Measurements from ENCODE around the gene DGCR6. TPM values are rescaled to one million over a fixed set of nuclear protein-coding genes. Genes with fewer than 3 reads are reported as not detected.
"Not testable (repeated sequence)": the region's sequence is repeated elsewhere in the genome, so short reads cannot be mapped to it uniquely, and the experiment has no call there.

DGCR6 gene
- total RNA-seq, 2 experiments from 2014 or later: 4.5 to 4.6 TPM

DNA sequence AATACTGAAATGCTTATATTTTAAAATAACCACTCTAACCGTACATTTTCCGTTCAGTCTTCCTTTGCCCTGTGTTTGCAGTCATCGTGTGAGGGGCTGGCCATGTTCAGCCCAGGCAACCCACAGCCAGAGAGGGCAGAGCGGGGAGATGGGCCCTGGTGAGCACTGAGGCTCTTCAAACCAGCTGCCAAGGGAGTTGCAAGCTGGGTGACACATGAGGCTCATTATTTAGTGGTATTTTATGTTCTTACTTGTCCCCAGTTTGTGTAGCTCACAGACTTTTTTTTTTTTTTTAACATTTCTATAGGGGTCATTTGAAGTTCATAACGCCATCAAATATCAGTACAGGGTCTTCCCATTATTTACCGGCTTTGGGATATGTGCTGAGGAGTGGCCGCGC is 18.0 kb upstream of the DGCR6 start:
- Histone ChIP-seq H3K4me3 (ENCODE audit: low read depth, low read length, poor library complexity, severe bottlenecking) (no peak overlapping the region), H2AFZ (ENCODE audit: low read length) (no peak overlapping the region), H4K20me1 (ENCODE audit: insufficient read depth, low read length) (no peaks in the 10 kb centered on the region), H3K27ac (ENCODE audit: low read depth, low read length, poor library complexity, severe bottlenecking) (no peak overlapping the region), H3K79me2 (ENCODE audit: insufficient read depth, low read depth, low read length) (no peaks in the 10 kb centered on the region), H3K4me1 (ENCODE audit: insufficient read depth, low read length, poor library complexity, severe bottlenecking) (no peaks in the 10 kb centered on the region), H3K4me2 (ENCODE audit: low read length) (no peak overlapping the region), H3K36me3 (ENCODE audit: insufficient read depth, low read length) (no peaks in the 10 kb centered on the region), H3K9me2 (ENCODE audit: insufficient read depth, low read length) (no peaks in the 10 kb centered on the region), H3K9me3 (ENCODE audit: low read length) (no peaks in the 10 kb centered on the region)
- POLR2A ChIA-PET: no interaction called here
- intact Hi-C loops (cut with micrococcal nuclease; ENCODE audit: unreplicated experiment): no loop called here
- no peak for TF ChIP-seq EZH2phosphoT487 (IDR thresholded peaks at IDR 0.05; ENCODE audit: borderline replicate concordance, low read depth, low read length)
- TF ChIP-seq, protein P1, sequence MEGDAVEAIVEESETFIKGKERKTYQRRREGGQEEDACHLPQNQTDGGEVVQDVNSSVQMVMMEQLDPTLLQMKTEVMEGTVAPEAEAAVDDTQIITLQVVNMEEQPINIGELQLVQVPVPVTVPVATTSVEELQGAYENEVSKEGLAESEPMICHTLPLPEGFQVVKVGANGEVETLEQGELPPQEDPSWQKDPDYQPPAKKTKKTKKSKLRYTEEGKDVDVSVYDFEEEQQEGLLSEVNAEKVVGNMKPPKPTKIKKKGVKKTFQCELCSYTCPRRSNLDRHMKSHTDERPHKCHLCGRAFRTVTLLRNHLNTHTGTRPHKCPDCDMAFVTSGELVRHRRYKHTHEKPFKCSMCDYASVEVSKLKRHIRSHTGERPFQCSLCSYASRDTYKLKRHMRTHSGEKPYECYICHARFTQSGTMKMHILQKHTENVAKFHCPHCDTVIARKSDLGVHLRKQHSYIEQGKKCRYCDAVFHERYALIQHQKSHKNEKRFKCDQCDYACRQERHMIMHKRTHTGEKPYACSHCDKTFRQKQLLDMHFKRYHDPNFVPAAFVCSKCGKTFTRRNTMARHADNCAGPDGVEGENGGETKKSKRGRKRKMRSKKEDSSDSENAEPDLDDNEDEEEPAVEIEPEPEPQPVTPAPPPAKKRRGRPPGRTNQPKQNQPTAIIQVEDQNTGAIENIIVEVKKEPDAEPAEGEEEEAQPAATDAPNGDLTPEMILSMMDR (conservative IDR thresholded peaks at IDR 0.05; ENCODE audit: low read length): no peak
- no TSS peak for BruUV-seq (replicated peaks)
- CTCF ChIA-PET (ENCODE audit: unreplicated experiment): no interaction called here
- no peak for DNase-seq (ENCODE audit: low spot score)

DNA sequence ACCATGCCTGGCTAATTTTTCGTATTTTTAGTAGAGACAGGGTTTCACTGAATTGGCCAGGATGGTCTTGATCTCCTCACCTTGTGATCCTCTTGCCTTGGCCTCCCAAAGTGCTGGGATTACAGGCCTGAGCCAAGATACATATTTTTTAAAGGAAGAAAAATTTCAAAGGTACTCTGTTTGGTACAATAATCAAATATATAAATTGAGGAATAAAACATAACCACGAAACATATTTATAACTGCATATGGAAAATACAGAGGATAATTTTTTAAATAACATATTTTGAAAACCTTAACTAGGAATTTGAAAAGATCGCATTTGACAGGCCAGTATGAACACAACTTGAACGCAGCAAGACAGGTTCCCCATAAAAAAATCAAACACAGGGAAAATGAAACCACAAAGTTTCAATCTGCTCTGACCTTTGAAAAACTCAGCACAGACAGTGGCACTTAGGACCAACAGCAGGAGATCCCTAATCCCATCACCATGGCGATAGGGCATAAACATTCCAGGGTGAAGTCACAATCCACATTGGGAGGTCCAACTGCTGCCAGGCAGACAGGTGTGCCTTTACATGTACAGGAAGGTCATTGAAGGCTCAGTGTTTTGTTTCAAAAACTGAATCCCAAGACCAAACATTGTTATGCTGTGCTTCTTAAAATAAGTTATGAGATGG is 15.5 kb upstream of the DGCR6 start:
- CTCF ChIA-PET (ENCODE audit: unreplicated experiment); POLR2A ChIA-PET; H3K9me2 ChIP-seq (ENCODE audit: insufficient read depth, low read length); H3K4me3 ChIP-seq (ENCODE audit: low read depth, low read length, poor library complexity, severe bottlenecking); H4K20me1 ChIP-seq (ENCODE audit: insufficient read depth, low read length); BruUV-seq (replicated peaks); H3K4me1 ChIP-seq (ENCODE audit: insufficient read depth, low read length, poor library complexity, severe bottlenecking); DNase-seq (ENCODE audit: low spot score); H3K4me2 ChIP-seq (ENCODE audit: low read length); intact Hi-C loops (cut with micrococcal nuclease; ENCODE audit: unreplicated experiment); H3K79me2 ChIP-seq (ENCODE audit: insufficient read depth, low read depth, low read length); H3K27ac ChIP-seq (ENCODE audit: low read depth, low read length, poor library complexity, severe bottlenecking); H2AFZ ChIP-seq (ENCODE audit: low read length); H3K36me3 ChIP-seq (ENCODE audit: insufficient read depth, low read length); H3K9me3 ChIP-seq (ENCODE audit: low read length): not testable (repeated sequence)

DNA sequence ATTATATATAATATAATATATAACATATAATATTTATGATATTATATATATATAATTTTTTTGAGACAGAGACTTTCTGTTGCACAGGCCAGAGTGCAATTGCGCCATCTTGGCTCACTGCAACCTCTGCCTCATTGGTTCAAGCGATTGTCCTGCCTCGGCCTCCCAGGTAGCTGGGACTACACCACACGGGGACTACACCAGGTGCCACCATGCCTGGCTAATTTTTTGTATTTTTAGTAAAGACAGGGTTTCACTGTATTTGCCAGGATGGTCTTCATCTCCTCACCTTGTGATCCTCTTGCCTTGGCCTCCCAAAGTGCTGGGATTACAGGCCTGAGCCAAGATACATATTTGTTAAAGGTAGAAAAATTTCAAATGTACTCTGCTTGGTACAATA is 12.3 kb upstream of the DGCR6 start:
- H3K27ac ChIP-seq (ENCODE audit: low read depth, low read length, poor library complexity, severe bottlenecking); H3K4me1 ChIP-seq (ENCODE audit: insufficient read depth, low read length, poor library complexity, severe bottlenecking); H3K4me2 ChIP-seq (ENCODE audit: low read length); H3K4me3 ChIP-seq (ENCODE audit: low read depth, low read length, poor library complexity, severe bottlenecking); intact Hi-C loops (cut with micrococcal nuclease; ENCODE audit: unreplicated experiment); H3K9me2 ChIP-seq (ENCODE audit: insufficient read depth, low read length); H3K79me2 ChIP-seq (ENCODE audit: insufficient read depth, low read depth, low read length); H3K36me3 ChIP-seq (ENCODE audit: insufficient read depth, low read length); POLR2A ChIA-PET; DNase-seq (ENCODE audit: low spot score); H4K20me1 ChIP-seq (ENCODE audit: insufficient read depth, low read length); BruUV-seq (replicated peaks); H3K9me3 ChIP-seq (ENCODE audit: low read length); H2AFZ ChIP-seq (ENCODE audit: low read length); CTCF ChIA-PET (ENCODE audit: unreplicated experiment): not testable (repeated sequence)

DNA sequence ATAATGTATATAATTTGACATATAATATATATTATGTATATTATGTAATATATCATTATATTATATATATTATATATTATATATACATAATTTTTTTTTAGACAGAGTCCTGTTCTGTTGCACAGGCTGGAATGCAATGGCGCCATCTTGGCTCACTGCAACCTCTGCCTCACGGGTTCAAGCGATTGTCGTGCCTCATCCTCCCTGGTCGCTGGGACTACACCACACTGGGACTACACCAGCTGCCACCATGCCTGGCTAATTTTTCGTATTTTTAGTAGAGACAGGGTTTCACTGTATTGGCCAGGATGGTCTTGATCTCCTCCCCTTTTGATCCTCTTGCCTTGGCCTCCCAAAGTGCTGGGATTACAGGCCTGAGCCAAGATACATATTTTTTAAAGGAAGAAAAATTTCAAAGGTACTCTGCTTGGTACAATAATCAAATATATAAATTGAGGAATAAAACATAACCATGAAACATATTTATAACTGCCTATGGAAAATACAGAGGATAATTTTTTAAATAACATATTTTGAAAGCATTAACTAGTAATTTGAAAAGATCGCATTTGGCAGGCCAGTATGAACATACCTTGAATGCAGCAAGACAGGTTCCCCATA is 10.0 kb upstream of the DGCR6 start:
- intact Hi-C loops (cut with micrococcal nuclease; ENCODE audit: unreplicated experiment); POLR2A ChIA-PET; H4K20me1 ChIP-seq (ENCODE audit: insufficient read depth, low read length); H3K27ac ChIP-seq (ENCODE audit: low read depth, low read length, poor library complexity, severe bottlenecking); H3K4me1 ChIP-seq (ENCODE audit: insufficient read depth, low read length, poor library complexity, severe bottlenecking); H3K4me2 ChIP-seq (ENCODE audit: low read length); H3K4me3 ChIP-seq (ENCODE audit: low read depth, low read length, poor library complexity, severe bottlenecking); CTCF ChIA-PET (ENCODE audit: unreplicated experiment); BruUV-seq (replicated peaks); H3K36me3 ChIP-seq (ENCODE audit: insufficient read depth, low read length); H3K9me2 ChIP-seq (ENCODE audit: insufficient read depth, low read length); H3K79me2 ChIP-seq (ENCODE audit: insufficient read depth, low read depth, low read length); H3K9me3 ChIP-seq (ENCODE audit: low read length); DNase-seq (ENCODE audit: low spot score); H2AFZ ChIP-seq (ENCODE audit: low read length): not testable (repeated sequence)

DNA sequence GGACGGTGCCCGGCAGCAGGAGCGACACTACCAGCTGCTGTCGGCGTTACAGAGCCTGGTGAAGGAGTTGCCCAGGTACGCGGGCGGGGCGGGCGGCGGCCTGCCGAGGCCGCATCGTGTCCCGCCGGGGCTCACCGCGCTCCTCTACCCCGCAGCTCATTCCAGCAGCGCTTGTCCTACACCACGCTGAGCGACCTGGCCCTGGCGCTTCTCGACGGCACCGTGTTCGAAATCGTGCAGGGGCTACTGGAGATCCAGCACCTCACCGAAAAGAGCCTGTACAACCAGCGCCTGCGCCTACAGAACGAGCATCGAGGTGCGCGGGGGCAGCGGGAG is 258 bp downstream of the DGCR6 start:
- H3K79me2 ChIP-seq (ENCODE audit: insufficient read depth, low read depth, low read length); H3K9me3 ChIP-seq (ENCODE audit: low read length); H3K36me3 ChIP-seq (ENCODE audit: insufficient read depth, low read length); POLR2A ChIA-PET; H2AFZ ChIP-seq (ENCODE audit: low read length); H4K20me1 ChIP-seq (ENCODE audit: insufficient read depth, low read length); H3K9me2 ChIP-seq (ENCODE audit: insufficient read depth, low read length); CTCF ChIA-PET (ENCODE audit: unreplicated experiment); H3K4me3 ChIP-seq (ENCODE audit: low read depth, low read length, poor library complexity, severe bottlenecking); BruUV-seq (replicated peaks); H3K4me2 ChIP-seq (ENCODE audit: low read length); H3K4me1 ChIP-seq (ENCODE audit: insufficient read depth, low read length, poor library complexity, severe bottlenecking); DNase-seq (ENCODE audit: low spot score); H3K27ac ChIP-seq (ENCODE audit: low read depth, low read length, poor library complexity, severe bottlenecking); intact Hi-C loops (cut with micrococcal nuclease; ENCODE audit: unreplicated experiment): not testable (repeated sequence)
